Inferior parietal cortex (tissue), 1 donor: ENCODE data around the gene UBIAD1.
"Not testable (repeated sequence)": the region's sequence is repeated elsewhere in the genome, so short reads cannot be mapped to it uniquely, and the experiment has no call there.

Source experiments
- DNase-seq: peaks from one replicate; pipeline ENCODE4 v3.0.0-alpha.2; 2016; ENCODE audit errors: extremely low spot score

Gene UBIAD1, protein sequence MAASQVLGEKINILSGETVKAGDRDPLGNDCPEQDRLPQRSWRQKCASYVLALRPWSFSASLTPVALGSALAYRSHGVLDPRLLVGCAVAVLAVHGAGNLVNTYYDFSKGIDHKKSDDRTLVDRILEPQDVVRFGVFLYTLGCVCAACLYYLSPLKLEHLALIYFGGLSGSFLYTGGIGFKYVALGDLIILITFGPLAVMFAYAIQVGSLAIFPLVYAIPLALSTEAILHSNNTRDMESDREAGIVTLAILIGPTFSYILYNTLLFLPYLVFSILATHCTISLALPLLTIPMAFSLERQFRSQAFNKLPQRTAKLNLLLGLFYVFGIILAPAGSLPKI

DNA sequence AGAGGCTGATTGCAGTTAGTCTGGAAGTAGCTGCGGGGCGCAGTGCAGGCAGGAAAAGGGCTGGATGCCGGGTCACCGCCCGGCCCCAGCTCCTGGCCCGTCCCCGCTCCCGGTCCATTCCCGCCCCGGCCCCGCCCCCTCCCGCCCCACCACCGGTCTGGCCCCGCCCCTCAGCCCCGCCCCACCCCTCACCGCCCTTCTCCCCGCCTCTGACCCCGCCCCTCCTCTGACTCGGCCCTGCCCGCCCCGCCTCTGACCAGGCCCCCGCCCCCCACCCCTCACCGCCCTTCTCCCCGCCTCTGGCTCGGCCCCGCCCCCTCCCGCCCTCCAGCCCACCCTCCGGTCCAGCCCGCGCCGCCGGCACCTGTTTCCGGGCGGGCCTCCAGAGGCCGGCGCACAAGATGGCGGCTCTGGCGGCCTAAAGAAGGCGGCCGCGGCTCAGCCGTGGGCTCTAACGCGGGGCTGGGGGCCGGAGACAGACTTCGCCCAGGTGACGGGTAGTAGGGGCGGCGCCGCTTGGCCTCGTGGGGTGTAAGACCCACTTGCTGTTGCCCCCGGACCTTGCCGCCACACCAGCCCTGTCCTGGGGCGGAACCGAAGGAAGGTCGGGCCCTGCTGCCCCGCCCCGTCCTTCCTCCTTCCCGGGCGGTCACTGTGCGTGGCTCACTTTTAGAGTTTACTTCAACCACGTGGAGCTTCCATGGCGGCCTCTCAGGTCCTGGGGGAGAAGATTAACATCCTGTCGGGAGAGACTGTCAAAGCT lies at the start of gene UBIAD1:
Gene UBIAD1 (plus strand): TSS at position 367 of the 763 bp plus-strand sequence. CDS start 334 bp downstream, at position 701.
- peak; percentile 78 for DNase-seq

DNA sequence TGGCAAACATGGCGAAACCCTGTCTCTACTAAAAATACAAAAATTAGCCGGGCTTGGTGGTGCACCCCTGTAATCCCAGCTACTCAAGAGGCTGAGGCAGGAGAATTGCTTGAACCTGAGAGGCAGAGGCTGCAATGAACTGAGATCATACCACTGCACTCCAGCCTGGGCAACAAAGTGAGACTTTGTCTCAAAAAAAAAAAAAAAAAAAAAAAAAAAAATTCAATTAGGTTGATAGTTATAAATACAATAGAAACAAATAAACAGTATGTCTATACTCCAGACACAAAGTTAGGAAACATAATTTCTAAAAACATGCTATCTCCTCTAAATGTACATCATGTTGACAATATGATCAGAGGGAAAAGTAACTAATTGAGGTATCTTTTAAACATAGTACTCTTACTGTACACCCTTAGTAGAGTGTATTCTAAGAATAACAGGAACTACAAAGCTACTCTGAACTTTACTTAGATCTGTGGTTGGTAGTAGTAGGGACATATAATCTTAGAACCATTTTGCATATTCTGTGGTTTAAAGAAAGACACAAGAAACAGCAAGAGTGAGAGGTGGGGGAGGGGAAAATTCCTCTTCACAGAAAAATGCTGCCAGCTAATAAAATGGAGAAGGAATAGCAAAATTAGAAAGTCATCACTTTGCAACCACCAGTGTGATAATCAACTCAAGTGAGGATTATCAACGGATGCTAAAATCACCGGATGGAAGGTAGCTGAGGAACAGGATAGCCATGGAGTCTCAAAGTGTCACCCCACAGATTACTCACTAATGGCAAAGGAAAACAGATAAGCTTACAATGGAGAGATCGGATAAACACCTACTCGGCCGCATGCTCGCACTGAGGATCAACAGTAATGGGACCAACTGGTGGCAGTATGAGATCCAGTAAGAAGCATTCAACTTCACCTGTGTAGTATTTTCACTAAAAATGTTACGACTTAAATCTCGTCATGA lies 45.6 kb upstream of the UBIAD1 start:
- no peak for DNase-seq

DNA sequence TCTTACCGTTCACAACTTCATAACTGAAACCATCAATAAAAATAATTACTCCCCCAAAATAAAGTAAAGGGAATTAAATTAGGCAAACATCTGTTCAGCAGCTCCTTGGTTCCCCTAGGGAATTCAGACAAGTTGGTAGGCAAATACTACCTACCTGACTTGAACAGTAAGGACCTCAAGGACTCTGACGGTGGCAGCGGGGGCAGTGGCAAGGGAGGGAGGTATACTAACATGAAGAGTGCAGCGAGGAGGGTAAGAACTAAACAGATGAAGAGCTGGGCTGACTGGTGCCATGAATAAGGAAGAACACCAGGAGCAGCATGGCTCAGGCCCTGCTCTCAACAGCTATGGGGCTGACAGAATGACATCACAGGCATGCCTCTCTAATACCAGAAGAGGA lies 43.8 kb upstream of the UBIAD1 start:
- DNase-seq: no peak

DNA sequence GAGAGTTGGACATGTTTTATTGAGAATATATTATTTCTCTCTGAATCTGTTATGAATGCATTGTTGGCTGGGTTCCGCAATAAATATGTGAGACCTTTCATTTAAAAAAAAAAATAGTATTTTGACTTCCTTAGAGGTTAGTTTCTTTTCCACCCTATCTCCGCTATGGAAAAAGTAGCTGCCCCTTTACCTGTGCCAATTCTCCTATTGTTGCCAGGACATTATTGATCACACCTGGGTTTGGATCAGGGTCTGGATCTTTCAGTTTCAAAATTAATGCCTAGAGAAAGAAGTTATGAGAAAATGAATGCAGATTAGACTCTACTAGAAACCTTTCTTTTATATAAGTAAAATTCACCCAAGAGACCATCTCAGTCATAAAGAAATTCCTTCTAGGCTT lies 39.8 kb upstream of the UBIAD1 start:
- DNase-seq: no peak

DNA sequence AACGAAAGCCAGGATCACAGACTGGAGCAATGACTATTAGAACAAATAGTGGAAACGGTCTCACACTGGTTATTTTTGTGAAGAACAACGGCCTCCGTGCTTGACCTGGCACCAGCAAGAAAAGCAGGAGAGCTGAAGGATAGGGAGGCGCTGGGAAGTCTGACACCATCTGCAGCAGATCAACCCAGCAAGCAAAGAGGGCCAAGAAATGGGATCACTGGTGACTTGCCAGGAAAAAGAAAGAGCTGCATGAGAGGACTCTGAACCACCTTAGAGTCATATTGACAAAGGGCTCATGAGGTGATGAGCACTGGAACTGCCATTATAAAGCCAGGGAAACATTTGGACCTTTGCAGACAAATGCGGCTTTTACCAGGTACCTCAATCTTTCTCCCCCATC lies 35.6 kb upstream of the UBIAD1 start:
- DNase-seq: no peak

DNA sequence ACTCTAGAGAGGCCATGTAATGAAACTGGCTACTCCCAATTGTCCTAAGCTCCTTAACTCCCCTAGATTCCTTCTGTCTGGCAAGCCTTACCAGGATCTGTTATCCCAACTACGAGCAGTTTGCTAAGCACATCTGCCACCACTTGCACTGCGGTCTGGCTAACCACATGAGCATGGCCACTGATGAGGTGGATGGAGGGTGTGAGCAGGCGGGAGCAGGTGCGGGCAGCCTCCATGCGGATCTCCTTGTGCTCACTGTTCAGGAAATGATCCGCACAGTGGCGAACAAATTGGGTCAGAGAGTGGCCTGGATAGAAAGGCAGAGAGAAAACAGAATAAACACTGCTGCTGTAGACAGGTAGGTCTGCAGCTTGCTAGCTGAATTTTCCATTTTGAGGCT lies 34.7 kb upstream of the UBIAD1 start:
- no peak for DNase-seq

DNA sequence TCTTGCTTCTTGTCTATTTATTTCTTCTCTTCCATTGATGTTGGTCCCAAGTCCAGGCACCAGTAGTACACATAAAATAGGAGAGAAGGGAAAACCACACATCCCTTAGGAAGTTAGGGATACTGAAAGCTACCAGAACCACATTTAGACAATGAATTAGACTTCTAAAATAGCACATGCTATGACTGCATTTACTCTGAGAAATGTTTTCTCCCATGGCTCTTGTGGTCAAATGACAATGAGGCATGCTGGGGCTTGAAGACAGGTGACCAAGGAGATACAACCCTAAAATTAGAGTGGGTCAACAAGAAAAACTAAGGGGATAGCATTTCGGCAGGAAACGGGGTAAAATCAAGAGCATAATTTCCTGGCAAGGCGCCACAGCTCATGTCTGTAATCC lies 27.8 kb upstream of the UBIAD1 start:
- no peak for DNase-seq

DNA sequence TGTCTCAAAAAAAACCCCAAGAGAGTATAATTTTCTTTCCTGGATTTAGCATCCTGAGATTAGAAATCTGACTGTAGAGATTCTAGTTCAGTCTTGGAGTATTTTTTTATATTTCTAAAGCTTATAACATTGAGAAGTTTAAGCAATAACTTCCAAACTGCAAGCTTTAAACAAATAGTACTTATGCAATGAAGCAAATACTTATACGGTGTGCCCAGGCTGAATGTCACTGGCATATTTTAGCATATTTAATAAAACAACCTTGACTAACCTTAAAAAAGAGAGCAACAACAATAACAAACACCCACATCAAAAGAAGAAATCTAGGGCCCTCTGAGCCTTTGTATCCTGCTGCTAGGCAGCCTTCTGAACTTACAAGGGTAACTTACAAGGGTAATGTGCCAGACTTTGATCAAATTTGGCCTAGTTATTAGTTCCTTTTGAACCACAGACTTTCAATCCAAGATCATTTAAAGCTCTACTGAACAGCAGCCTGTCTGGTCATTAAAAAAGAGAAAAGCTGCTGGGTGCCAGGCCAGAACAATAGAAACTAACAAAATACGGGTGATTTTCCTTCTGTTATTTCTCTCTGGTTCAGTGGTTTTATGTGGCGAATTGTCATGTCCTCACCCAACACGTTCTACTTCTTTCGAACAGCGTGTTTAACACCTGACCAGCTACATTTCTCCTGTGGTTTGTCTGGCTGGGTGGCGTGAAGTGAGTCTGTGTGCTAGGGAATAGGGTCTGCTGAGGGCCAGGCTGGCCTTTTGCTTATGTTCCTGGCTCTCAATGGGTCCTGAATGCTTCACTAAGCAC lies 26.9 kb upstream of the UBIAD1 start:
- DNase-seq: no peak

DNA sequence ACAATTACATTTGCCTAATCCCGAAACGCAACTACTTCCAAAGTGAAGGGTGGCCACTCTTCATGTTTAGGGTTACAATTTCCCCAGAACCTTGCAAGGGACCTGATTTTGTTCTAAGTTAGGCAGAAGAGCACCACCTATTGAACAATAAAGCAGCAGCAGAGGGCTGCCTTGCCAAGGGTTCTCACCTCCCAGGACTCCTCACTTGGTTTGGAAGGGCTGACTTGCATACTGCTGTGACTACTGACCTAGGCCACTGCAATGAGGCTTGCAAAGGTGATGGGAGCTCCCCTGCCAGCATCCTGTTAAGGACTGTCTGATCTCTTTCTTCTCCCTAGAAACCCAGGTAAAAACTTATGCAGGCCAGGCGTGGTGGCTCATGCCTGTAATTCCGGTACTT lies 24.8 kb upstream of the UBIAD1 start:
- DNase-seq: no peak

DNA sequence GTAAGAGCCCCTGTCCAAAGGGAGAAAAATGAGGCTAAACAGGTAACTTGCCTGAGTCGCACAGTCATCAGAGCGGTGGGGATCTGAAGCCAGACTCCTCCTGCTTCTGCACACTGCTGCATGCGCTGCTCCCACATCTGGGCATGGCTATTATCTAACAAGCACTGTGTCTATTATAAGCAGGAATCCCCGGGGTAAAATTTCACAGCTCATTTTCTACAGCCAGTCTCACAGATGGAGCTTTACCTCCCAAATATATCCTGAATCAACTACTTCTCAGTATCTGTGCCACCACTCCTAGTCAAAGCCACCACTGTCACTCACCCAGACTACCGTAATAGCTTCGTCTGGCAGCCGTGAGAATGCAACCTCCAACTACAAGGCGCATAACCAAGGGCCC lies 20.5 kb upstream of the UBIAD1 start:
- DNase-seq: no peak

DNA sequence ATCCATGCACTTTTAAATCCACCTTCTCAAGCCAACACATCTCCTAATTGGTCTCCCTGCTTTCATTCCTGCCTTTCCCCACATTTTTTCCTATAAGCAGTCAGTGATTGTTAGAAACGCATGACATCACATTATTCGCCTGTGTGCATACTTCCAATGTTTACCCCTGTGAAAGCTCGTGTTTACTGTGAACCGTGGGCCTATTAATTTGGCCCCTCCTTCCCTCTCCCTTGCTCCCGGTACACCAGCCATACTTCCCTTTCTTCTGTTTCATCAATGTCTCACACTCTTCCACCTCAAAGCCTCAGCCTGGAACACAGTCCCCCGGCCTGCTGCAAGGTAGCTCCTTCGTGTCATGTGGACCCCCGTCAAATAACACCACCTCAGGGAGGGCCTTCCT lies 19.8 kb upstream of the UBIAD1 start:
- no peak for DNase-seq

DNA sequence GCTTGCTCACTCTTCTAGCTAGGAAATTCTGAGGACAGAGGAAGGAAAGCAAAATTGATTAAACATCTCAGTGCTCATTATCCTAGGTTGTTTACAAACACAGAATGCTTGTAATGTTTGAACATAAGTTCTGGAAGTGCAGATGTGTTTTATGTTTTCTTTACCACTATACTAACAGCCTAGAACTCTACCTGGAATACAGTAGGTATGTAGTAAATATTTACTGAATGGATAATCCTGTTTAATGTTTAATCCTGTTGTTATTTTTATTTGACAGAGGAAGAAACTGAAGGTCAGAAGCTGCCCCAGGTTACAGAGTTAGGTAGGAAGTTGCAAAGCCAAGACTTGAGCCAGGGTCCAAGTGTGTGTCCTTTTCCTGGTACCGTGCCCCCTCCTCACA lies 16.7 kb upstream of the UBIAD1 start:
- DNase-seq: no peak

DNA sequence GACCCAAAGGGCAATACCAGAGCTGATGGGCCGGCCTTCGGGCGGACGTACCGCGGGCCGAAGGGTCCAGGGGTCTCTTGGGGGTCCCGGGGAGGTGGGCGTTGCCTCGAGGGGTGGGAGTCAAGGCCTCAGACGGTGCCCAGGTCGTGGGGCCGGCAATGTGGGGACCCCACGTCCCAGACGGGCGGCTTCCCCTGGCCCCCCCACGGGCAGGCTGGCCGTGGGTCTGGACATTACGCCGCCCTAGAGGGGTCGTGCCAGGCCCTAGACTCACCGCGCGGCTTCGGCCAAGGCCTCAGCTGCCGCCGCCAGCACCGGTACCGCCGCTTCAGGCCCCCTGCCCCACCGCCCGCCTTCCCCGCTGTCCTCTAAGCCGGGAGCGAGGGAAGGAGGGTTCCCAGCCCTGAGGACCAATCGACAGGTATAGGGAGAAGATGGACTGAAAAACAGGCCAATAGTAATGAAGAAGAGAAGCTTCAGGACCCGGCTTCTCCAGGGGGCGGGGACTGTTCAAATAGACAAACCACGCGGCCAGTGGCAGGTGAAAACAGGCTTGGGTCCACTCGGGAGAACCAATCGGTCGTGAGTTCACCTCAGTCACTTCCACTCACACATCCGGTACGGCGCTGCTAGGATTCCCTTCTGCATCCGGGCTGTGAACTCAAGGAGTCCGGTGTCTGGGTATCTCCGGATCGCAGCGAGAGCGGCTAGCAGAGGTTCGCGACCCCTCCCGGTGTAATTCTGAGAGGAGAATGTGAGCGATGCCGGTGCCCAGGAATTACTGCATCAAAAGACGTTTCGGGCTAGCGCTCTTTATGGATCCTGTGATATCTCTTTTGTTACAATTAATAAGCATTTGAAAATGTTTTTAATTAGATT lies 10.6 kb upstream of the UBIAD1 start, which contains the start of gene MTOR:
Gene MTOR (minus strand): TSS at position 381 of the 879 bp plus-strand sequence. CDS start 3,142 bp downstream, outside the sequence.
- DNase-seq: peak; percentile 100

DNA sequence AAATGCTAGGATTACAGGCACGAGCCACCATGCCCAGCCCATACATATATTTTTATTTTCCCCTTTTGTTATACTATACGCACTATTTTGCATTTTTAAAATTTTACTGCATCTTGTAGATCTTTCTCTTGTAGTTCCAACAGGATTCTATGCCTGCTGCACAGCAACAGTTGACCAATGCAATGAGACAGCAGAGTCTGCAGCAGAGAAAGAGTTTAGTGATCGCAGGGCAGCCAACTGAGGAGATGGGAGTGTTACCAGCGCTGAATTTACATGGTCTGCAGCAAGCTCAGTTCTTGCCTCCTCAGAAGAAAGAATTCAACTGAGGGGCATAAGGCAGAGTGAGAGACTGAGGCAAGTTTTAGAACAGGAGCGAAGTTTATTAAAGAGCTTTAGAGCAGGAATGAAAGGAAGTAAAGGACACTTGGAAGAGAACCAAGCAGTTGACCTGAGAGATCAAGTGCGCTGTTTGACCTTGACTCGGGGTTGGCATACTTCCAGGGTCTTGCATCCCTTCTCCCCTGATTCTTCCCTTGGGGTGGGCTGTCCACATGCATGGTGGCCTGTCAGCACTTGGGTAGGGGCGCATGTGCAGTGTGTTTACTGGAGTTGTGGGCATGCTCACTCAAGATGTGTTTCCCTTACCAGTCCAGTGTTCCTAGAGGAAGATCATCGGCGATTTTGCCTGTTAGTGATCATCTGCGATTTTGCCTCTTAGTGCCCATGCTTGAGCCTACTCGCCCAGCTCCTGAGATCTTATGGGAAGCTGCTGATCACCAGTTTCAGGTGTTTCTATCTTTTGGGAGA lies 6.5 kb upstream of the UBIAD1 start:
- DNase-seq: no peak

DNA sequence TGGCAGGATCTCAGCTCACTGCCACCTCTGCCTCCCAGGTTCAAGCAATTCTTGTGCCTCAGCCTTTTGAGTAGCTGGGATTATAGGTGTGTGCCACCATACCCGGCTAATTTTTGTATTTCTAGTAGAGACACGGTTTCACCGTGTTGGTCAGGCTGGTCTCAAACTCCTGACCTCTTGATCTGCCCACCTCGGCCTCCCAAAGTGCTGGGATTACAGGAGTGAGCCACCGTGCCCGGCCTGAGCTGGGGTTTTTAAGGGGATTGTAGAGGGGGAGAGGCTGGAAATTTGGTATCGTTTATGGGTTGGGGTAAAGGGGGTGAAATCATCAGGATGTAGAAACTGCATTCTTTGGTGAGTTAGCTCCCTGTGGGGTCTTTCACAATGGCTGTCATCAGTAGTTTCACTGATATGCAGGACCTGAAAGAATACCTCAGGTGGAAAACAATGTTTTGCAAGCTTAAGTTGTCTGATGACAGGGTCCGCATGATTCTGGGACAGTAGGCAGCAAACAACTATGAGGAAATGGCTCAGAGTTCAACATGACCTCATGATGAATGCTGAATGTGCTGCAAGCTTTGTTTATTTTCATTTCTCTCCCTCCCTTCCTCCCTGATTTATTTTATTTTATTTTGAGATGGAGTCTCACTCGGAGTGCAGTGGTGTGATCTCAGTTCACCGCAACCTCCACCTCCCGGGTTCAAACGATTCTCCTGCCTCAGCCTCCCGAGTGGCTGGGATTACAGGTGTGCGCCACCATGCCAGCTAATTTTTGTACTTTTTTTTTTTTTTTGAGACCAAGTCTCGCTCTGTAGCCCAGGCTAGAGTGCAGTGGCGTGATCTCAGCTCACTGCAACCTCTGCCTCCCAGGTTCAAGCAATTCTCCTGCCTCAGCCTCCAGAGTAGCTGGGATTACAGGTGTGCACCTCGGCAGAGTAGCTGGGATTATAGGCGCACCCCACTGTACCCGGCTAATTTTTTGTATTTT lies 5.4 kb upstream of the UBIAD1 start:
- not testable (repeated sequence) for DNase-seq

DNA sequence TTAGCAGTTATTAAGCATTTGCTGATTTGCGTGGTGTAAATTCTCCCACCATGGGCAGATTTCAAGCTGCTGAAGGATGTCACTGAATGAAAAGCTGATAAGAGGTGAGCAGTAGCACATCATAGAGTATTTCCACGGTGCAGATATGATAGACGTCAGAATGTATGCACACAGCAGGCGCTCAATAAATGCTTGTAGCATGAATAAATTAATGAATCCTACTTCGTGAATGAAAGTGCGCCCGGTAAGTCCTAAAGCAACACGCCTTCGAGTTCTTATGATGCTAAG lies 510 bp upstream of the UBIAD1 start:
- peak; percentile 58 for DNase-seq

DNA sequence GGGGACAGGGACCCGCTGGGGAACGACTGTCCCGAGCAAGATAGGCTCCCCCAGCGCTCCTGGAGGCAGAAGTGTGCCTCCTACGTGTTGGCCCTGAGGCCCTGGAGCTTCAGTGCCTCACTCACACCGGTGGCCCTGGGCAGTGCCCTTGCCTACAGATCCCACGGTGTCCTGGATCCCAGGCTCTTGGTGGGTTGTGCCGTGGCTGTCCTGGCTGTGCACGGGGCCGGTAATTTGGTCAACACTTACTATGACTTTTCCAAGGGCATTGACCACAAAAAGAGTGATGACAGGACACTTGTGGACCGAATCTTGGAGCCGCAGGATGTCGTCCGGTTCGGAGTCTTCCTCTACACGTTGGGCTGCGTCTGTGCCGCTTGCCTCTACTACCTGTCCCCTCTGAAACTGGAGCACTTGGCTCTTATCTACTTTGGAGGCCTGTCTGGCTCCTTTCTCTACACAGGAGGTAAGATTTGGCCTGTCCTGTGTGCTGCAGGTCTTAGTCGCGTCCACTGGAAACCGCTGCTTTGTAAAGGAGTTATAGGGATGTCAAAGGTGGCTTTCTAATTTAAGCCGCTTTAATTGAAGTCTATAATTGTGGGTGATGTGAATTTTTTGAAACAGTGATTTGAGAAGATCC lies 717 bp downstream of the UBIAD1 start:
- DNase-seq: no peak

DNA sequence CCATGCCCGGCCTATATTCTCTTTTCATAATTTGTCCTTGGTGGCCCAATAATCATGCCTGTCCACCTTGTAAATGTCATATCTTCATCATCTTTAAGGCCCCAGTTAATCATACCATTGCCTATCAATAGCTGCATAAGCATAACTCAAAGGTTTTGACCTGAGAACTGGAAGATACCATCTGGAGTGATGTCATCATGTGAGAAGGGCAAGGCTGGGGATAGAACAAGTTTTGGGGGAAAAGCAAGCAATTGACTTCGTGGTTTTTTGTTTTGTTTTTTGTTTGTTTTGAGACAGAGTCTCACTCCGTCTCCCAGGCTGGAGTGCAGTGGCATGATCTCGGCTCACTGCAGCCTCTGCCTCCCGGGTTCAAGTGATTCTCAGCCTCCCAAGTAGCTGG lies 6.2 kb downstream of the UBIAD1 start:
- DNase-seq: no peak
